ENCODE measurements around the gene PRPF8. TPM values are rescaled to one million over a fixed set of nuclear protein-coding genes. Genes with fewer than 3 reads are reported as not detected.

The PRPF8 gene
- total RNA-seq, 4 donors from 2014 or later: 127 to 261 (median 195) TPM

DNA sequence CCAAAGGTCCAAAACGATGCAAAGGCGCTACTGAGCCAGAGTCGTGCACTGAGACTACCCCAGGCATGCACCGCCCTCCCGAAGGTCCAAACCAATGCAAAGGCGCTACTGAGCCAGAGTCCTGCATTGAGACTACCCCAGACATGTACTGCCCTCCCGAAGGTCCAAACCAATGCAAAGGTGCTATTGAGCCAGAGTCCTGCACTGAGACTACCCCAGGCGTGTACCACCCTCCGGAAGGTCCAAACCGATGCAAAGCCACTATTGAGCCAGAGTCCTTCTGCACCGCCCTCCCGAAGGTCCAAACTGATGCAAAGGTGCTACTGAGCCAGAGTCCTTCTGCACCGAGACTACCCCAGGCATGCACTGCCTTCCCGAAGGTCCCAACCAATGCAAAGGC, 83.1 kb downstream of the PRPF8 start:
- no peak for DNase-seq
- in situ Hi-C loops (cut with MboI; ENCODE audit: low sequenced_read_pairs in 4 of 4): no loop called here
- H3K36me3 ChIP-seq: peaks cover 0 to 7% of the 10 kb centered on the region in 2 donors
- no peak for ATAC-seq
- TF ChIP-seq POLR2A (IDR thresholded peaks at IDR 0.05): no peak
- TF ChIP-seq, protein P1, sequence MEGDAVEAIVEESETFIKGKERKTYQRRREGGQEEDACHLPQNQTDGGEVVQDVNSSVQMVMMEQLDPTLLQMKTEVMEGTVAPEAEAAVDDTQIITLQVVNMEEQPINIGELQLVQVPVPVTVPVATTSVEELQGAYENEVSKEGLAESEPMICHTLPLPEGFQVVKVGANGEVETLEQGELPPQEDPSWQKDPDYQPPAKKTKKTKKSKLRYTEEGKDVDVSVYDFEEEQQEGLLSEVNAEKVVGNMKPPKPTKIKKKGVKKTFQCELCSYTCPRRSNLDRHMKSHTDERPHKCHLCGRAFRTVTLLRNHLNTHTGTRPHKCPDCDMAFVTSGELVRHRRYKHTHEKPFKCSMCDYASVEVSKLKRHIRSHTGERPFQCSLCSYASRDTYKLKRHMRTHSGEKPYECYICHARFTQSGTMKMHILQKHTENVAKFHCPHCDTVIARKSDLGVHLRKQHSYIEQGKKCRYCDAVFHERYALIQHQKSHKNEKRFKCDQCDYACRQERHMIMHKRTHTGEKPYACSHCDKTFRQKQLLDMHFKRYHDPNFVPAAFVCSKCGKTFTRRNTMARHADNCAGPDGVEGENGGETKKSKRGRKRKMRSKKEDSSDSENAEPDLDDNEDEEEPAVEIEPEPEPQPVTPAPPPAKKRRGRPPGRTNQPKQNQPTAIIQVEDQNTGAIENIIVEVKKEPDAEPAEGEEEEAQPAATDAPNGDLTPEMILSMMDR (IDR thresholded peaks at IDR 0.05 in 4 of 5, conservative IDR thresholded peaks at IDR 0.05 in 1 of 5): no peak
- intact Hi-C loops (cut with DNase I; ENCODE audit: low total_unique reads): no loop called here
- H3K4me3 ChIP-seq: no peak overlapping the region
- H3K27me3 ChIP-seq: no peaks in the 10 kb centered on the region
- no peaks in the 10 kb centered on the region for H3K9me3 ChIP-seq
- peaks cover 8 to 17% of the 10 kb centered on the region in 2 donors for H3K4me1 ChIP-seq
- no peak overlapping the region for H3K27ac ChIP-seq

MicroRNAs within 50 kb of the gene (microRNA counts, 767-probe panel; counts per million panel counts)
- 11,452 to 11,817 counts per million in 2 donors for microRNA hsa-miR-22-3p

Other genes starting within 250 kb of the PRPF8 start
- 10 to 100 TPM; 48.6 to 64.6 (median 56.7) TPM for gene CRK, start 228.6 kb downstream of the PRPF8 start, total RNA-seq
- gene MYO1C, start 192.2 kb downstream of the PRPF8 start, total RNA-seq: 10 to 100 TPM; 24.8 to 76.6 (median 58.6) TPM
- gene INPP5K, start 168.3 kb downstream of the PRPF8 start, total RNA-seq: 100 to 1,000 TPM; 102 to 196 (median 114) TPM
- gene PITPNA, start 122.1 kb downstream of the PRPF8 start, total RNA-seq: 10 to 100 TPM in 3 of 4 donors, 1 to 10 TPM in 1; 9.4 to 24.3 (median 19.6) TPM
- 10 to 100 TPM; 26.9 to 96.9 (median 55.2) TPM for gene SLC43A2, start 56.0 kb downstream of the PRPF8 start, total RNA-seq
- 10 to 100 TPM in 1 of 4 donors, 1 to 10 TPM in 3; 4.1 to 15.1 (median 5.7) TPM for gene SCARF1, start 39.1 kb downstream of the PRPF8 start, total RNA-seq
- gene RILP, start 35.0 kb downstream of the PRPF8 start, total RNA-seq: 10 to 100 TPM; 45.5 to 94.7 (median 58.9) TPM
- under 1 TPM; 0.66 to 0.95 (median 0.85) TPM for gene TLCD2, start 25.5 kb upstream of the PRPF8 start, total RNA-seq
- gene WDR81, start 39.8 kb upstream of the PRPF8 start, total RNA-seq: 10 to 100 TPM; 22.3 to 61.1 (median 42.7) TPM
- gene SERPINF2, start 58.0 kb upstream of the PRPF8 start, total RNA-seq: 1 to 10 TPM in 3 of 4 donors, under 1 TPM in 1; 0.85 to 6.4 (median 4.3) TPM
- 100 to 1,000 TPM; 554 to 698 (median 631) TPM for gene SERPINF1, start 77.2 kb upstream of the PRPF8 start, total RNA-seq
- 10 to 100 TPM; 15.1 to 18.1 (median 16.7) TPM for gene SMYD4, start 145.0 kb upstream of the PRPF8 start, total RNA-seq
- gene RPA1, start 145.1 kb upstream of the PRPF8 start, total RNA-seq: 10 to 100 TPM; 26.5 to 46.8 (median 34.9) TPM

Measured in gastrocnemius medialis (tissue), 4 donors.